Embryonic facial prominence (tissue), 1 donor: ENCODE results near the gene HNF4A.

ENCODE experiments used
- DNase-seq: peaks from one replicate; pipeline ENCODE4 v3.0.0-alpha.2; 2016; ENCODE audit errors: extremely low spot score

The HNF4A gene

GRCh38 chr20:44442298-44443070 is 87.0 kb downstream of the HNF4A start:
- no peak for DNase-seq

- DNase-seq, result no peak
Measured at GRCh38 chr20:44445742-44446710, 90.5 kb downstream of the HNF4A start.

- DNase-seq, result no peak
Measured at GRCh38 chr20:44447827-44448419, 92.4 kb downstream of the HNF4A start.

GRCh38 chr20:44448753-44449546 is 93.5 kb downstream of the HNF4A start:
- DNase-seq, result no peak

GRCh38 chr20:44449864-44450263 is 94.4 kb downstream of the HNF4A start:
- no peak for DNase-seq

GRCh38 chr20:44450281-44450889 is 94.9 kb downstream of the HNF4A start:
- DNase-seq, result no peak

- no peak for DNase-seq
Measured at GRCh38 chr20:44450903-44451450, 95.5 kb downstream of the HNF4A start.

- no peak for DNase-seq
Measured at GRCh38 chr20:44454306-44454963, 98.9 kb downstream of the HNF4A start.

- no peak for DNase-seq
Measured at GRCh38 chr20:44455126-44455525, 99.6 kb downstream of the HNF4A start.

- no peak for DNase-seq
Measured at GRCh38 chr20:44456611-44457010, 101.1 kb downstream of the HNF4A start.

- no peak for DNase-seq
Measured at GRCh38 chr20:44457016-44457415, 101.5 kb downstream of the HNF4A start.

GRCh38 chr20:44459271-44459670 is 103.8 kb downstream of the HNF4A start:
- DNase-seq, result no peak

GRCh38 chr20:44460795-44461141 is 105.3 kb downstream of the HNF4A start:
- DNase-seq, result no peak

- DNase-seq, result no peak
Measured at GRCh38 chr20:44461142-44461802, 105.8 kb downstream of the HNF4A start.

- DNase-seq, result no peak
Measured at GRCh38 chr20:44461803-44462174, 106.3 kb downstream of the HNF4A start.

GRCh38 chr20:44463466-44463865 is 108.0 kb downstream of the HNF4A start:
- no peak for DNase-seq

GRCh38 chr20:44464514-44464913 is 109.0 kb downstream of the HNF4A start:
- no peak for DNase-seq

- no peak for DNase-seq
Measured at GRCh38 chr20:44465001-44465560, 109.6 kb downstream of the HNF4A start.

- DNase-seq, result no peak
Measured at GRCh38 chr20:44467289-44467883, 111.9 kb downstream of the HNF4A start.
